H9 (cell line): ENCODE results near the gene GRHL3. TPM values are rescaled to one million over a fixed set of nuclear protein-coding genes. Genes with fewer than 3 reads are reported as not detected.

Experiments used
- DNase-seq: peaks from one replicate; pipeline ENCODE4 v3.0.0-alpha.2; 2017
- H2AFZ ChIP-seq: one replicate; pipeline ENCODE4 v1.6.1; 2013; ENCODE audit warnings: mild to moderate bottlenecking, low read length, control low read depth, moderate library complexity
- H2AK5ac ChIP-seq: 2 replicates; pipeline ENCODE4 v1.6.1; 2013; ENCODE audit warnings: low read length, control low read depth, mixed read lengths; ENCODE audit not compliant: insufficient read length
- H2BK120ac ChIP-seq: one replicate; pipeline ENCODE4 v1.6.1; 2013; ENCODE audit warnings: low read depth, mild to moderate bottlenecking, low read length, control low read depth, inconsistent platforms; ENCODE audit not compliant: poor library complexity, severe bottlenecking
- H2BK12ac ChIP-seq: 2 replicates; pipeline ENCODE4 v1.6.1; 2013; ENCODE audit warnings: low read length, control low read depth, mixed read lengths, low read depth; ENCODE audit not compliant: insufficient read length
- H2BK15ac ChIP-seq: 2 replicates; pipeline ENCODE4 v1.6.1; 2013; ENCODE audit warnings: low read depth, low read length, control low read depth
- H2BK20ac ChIP-seq: one replicate; pipeline ENCODE4 v1.6.1; 2013; ENCODE audit warnings: low read depth, mild to moderate bottlenecking, low read length, control low read depth, inconsistent platforms; ENCODE audit not compliant: poor library complexity, severe bottlenecking
- H2BK5ac ChIP-seq: 2 replicates; pipeline ENCODE4 v1.6.1; 2013; ENCODE audit warnings: low read length, control low read depth, mixed read lengths; ENCODE audit not compliant: insufficient read length
- H3K14ac ChIP-seq: 2 replicates; pipeline ENCODE4 v1.6.1; 2013; ENCODE audit warnings: low read length, control low read depth; ENCODE audit not compliant: insufficient read depth
- H3K18ac ChIP-seq: 2 replicates; pipeline ENCODE4 v1.6.1; 2013; ENCODE audit warnings: low read depth, mild to moderate bottlenecking, mixed read lengths, low read length, control low read depth; ENCODE audit not compliant: insufficient read length
- H3K23ac ChIP-seq: 2 replicates; pipeline ENCODE4 v1.6.1; 2013; ENCODE audit warnings: low read length, control low read depth, mixed read lengths, low read depth; ENCODE audit not compliant: insufficient read length
- H3K23me2 ChIP-seq: 2 replicates; pipeline ENCODE4 v1.6.1; 2013; ENCODE audit warnings: low read depth, mild to moderate bottlenecking, mixed read lengths, low read length, control low read depth; ENCODE audit not compliant: insufficient read length, poor library complexity, severe bottlenecking
- H3K27ac ChIP-seq: 2 replicates; pipeline ENCODE4 v1.5.1; 2013; ENCODE audit warnings: low read length, control low read depth, mixed read lengths, low read depth; ENCODE audit not compliant: insufficient read length
- H3K27me3 ChIP-seq: 2 replicates; pipeline ENCODE4 v1.6.1; 2013; ENCODE audit warnings: low read length, control low read depth, inconsistent platforms; ENCODE audit not compliant: insufficient read depth
- H3K4ac ChIP-seq: 2 replicates; pipeline ENCODE4 v1.6.1; 2013; ENCODE audit warnings: low read depth, mild to moderate bottlenecking, control low read depth, inconsistent platforms, low read length, moderate library complexity
- H3K4me1 ChIP-seq: 2 replicates; pipeline ENCODE4 v1.6.1; 2013; ENCODE audit warnings: low read length, control low read depth, inconsistent platforms; ENCODE audit not compliant: insufficient read depth
- H3K4me2 ChIP-seq: 2 replicates; pipeline ENCODE4 v1.6.1; 2013; ENCODE audit warnings: low read length, control low read depth, mixed read lengths; ENCODE audit not compliant: insufficient read length, insufficient read depth
- H3K56ac ChIP-seq: 2 replicates; pipeline ENCODE4 v1.6.1; 2013; ENCODE audit warnings: low read depth, mild to moderate bottlenecking, mixed read lengths, low read length, control low read depth; ENCODE audit not compliant: insufficient read length
- H3K79me1 ChIP-seq: 2 replicates; pipeline ENCODE4 v1.6.1; 2013; ENCODE audit warnings: low read depth, mild to moderate bottlenecking, moderate library complexity, low read length, control low read depth, inconsistent platforms; ENCODE audit not compliant: insufficient read depth, poor library complexity, severe bottlenecking
- H3K79me2 ChIP-seq: 2 replicates; pipeline ENCODE4 v1.6.1; 2013; ENCODE audit warnings: low read length, control low read depth, inconsistent platforms; ENCODE audit not compliant: insufficient read depth
- H3K9ac ChIP-seq: 2 replicates; pipeline ENCODE4 v1.6.1; 2013; ENCODE audit warnings: low read length, control low read depth, mixed read lengths; ENCODE audit not compliant: insufficient read length; ENCODE audit errors: extremely low read depth
- H3K9me3 ChIP-seq: one replicate; pipeline ENCODE4 v1.6.1; 2013; ENCODE audit warnings: low read depth, low read length, inconsistent platforms; ENCODE audit not compliant: control insufficient read depth
- H3T11ph ChIP-seq: one replicate; pipeline ENCODE4 v1.6.1; 2013; ENCODE audit warnings: mild to moderate bottlenecking, low read length, control low read depth, inconsistent platforms
- H4K20me1 ChIP-seq: one replicate; pipeline ENCODE4 v1.6.1; 2013; ENCODE audit not compliant: control insufficient read depth, insufficient read length, insufficient read depth
- H4K5ac ChIP-seq: 2 replicates; pipeline ENCODE4 v1.6.1; 2013; ENCODE audit warnings: low read depth, mild to moderate bottlenecking, mixed read lengths, low read length, control low read depth; ENCODE audit not compliant: insufficient read length
- H4K8ac ChIP-seq: replicated peaks from 2 replicates; pipeline ENCODE4 v1.6.1; 2013; ENCODE audit warnings: low read length, control low read depth, mixed read lengths, low read depth; ENCODE audit not compliant: insufficient read length
- H4K91ac ChIP-seq: 2 replicates; pipeline ENCODE4 v1.6.1; 2013; ENCODE audit warnings: low read depth, mild to moderate bottlenecking, moderate library complexity, mixed read lengths, low read length, control low read depth; ENCODE audit not compliant: insufficient read length
- H3K27ac Mint-ChIP-seq, 3 experiments: 2 replicates in 2 of 3; 3 replicates in 1 of 3; pipeline ENCODE4 v1.8.0; 2020 to 2021; ENCODE audit warnings: mixed read lengths in 3 of 3, mild to moderate bottlenecking in 1 of 3, moderate library complexity in 1 of 3
- H3K27me3 Mint-ChIP-seq: 2 replicates; pipeline ENCODE4 v1.8.0; 2021; ENCODE audit warnings: low read depth, mild to moderate bottlenecking, moderate library complexity, mixed read lengths
- H3K36me3 Mint-ChIP-seq, 3 experiments: 2 replicates in 2 of 3; 3 replicates in 1 of 3; pipeline ENCODE4 v1.8.0; 2020 to 2021; ENCODE audit warnings: low read depth in 3 of 3, mixed read lengths in 3 of 3; ENCODE audit not compliant: insufficient read depth in 1 of 3
- H3K4me1 Mint-ChIP-seq, 2 experiments: 2 replicates each; pipeline ENCODE4 v1.8.0; 2020; ENCODE audit warnings: mixed read lengths in 2 of 2
- H3K4me3 Mint-ChIP-seq, 2 experiments: 2 replicates in 1 of 2; 3 replicates in 1 of 2; pipeline ENCODE4 v1.8.0; 2020 to 2021; ENCODE audit warnings: mild to moderate bottlenecking in 2 of 2, mixed read lengths in 2 of 2, moderate library complexity in 1 of 2
- H3K9me3 Mint-ChIP-seq, 2 experiments: 2 replicates in 1 of 2; 3 replicates in 1 of 2; pipeline ENCODE4 v1.8.0; 2020; ENCODE audit warnings: mild to moderate bottlenecking in 2 of 2, mixed read lengths in 2 of 2, moderate library complexity in 1 of 2
- CTCF ChIP-seq: fragments of 200-600 bp; sonication (generic); conservative IDR thresholded peaks from 3 replicates; pipeline ENCODE4 v1.8.0; 2021; ENCODE audit warnings: antibody characterized with exemption, mild to moderate bottlenecking
- WGBS: extraction: QIAGEN DNeasy Blood & Tissue Kit; methylation state at CpG from one replicate; pipeline ENCODE4 v1.1.7; 2013; ENCODE audit warnings: missing lambda C conversion rate, low lambda C conversion rate, mixed read lengths; ENCODE audit not compliant: insufficient read length; ENCODE audit errors: extremely low coverage; 5-methylcytosine and 5-hydroxymethylcytosine counted together
- total RNA-seq: library from RNA; stranded (reverse); gene quantifications from 2 replicates; pipeline ENCODE4 v1.2.1, GENCODE V29; 2021

The GRHL3 gene
- total RNA-seq, 1 experiment from 2014 or later, result 3.5 TPM

DNA sequence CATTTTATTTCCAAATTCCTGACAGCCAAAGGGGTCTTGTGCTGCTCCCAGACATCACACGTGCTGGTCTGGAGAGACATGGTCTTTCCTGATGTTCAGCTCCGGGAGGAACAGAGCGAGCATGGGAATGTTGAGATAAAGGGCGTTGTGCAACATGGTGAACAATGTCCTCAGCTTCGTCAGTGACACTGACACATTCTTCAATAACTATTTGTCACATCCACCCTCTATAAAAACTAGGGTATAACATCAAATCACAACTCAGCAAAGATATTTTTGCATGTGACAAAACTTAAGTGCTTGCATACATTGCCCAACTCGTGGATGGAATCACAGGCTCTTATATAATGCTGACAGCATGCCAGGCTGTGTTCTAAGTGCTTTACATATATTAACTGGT, 42.4 kb upstream of the GRHL3 start:
- Mint-ChIP-seq H3K4me1 (no peaks in the 10 kb centered on the region), H3K36me3 (peaks cover 0 to 5% (median 0%) of the 10 kb centered on the region in 3 experiments; a peak in 2 of 7 replicates), H3K4me3 (no peak overlapping the region), H3K27ac (no peak overlapping the region), H3K27me3 (peaks cover 12% of the 10 kb centered on the region), H3K9me3 (peaks cover 7 to 11% of the 10 kb centered on the region in 2 experiments)
- Histone ChIP-seq H2BK20ac (no peak overlapping the region), H3T11ph (no peak overlapping the region), H3K4me1 (no peaks in the 10 kb centered on the region), H3K18ac (no peak overlapping the region), H3K4me2 (no peak overlapping the region), H4K8ac (no peak overlapping the region), H2AFZ (no peak overlapping the region), H4K20me1 (no peaks in the 10 kb centered on the region), H3K4ac (no peak overlapping the region), H4K91ac (no peak overlapping the region), H3K9me3 (no peaks in the 10 kb centered on the region), H2BK15ac (no peak overlapping the region), H2BK12ac (no peak overlapping the region), H3K23ac (no peak overlapping the region), H3K79me1 (no peaks in the 10 kb centered on the region), H2BK120ac (no peak overlapping the region), H4K5ac (no peak overlapping the region), H3K23me2 (no peaks in the 10 kb centered on the region), H3K14ac (no peak overlapping the region), H3K56ac (no peak overlapping the region), H2AK5ac (no peak overlapping the region), H3K79me2 (no peaks in the 10 kb centered on the region), H2BK5ac (no peak overlapping the region), H3K27ac (no peak overlapping the region), H3K27me3 (no peaks in the 10 kb centered on the region; the same call in 1 of the 2 replicates), H3K9ac (no peak overlapping the region)
- DNase-seq, result no peak
- no CpG with 5 or more reads among the region's 6 CpGs for WGBS
- TF ChIP-seq CTCF, result no peak
